SU-DHL-6 (cell line): ENCODE results near the gene MTRF1.
"Not testable (repeated sequence)": the region's sequence is repeated elsewhere in the genome, so short reads cannot be mapped to it uniquely, and the experiment has no call there.

Source experiments
- H2AFZ ChIP-seq: fragments of 200-600 bp; sonication (generic); 2 replicates; pipeline ENCODE4 v1.6.1; 2014; ENCODE audit warnings: low read depth, mild to moderate bottlenecking, moderate library complexity, mixed read lengths, antibody characterized with exemption, low read length; ENCODE audit not compliant: severe bottlenecking
- H3F3A ChIP-seq: fragments of 200-600 bp; shearing (Covaris generic); 2 replicates; pipeline ENCODE4 v1.6.0; 2016; ENCODE audit warnings: antibody characterized with exemption, mild to moderate bottlenecking; ENCODE audit not compliant: insufficient read depth
- H3K27ac ChIP-seq: fragments of 200-600 bp; sonication (generic); 2 replicates; pipeline ENCODE4 v1.5.1; 2016; ENCODE audit warnings: low read depth, mild to moderate bottlenecking, low read length, moderate library complexity, mixed read lengths
- H3K27me3 ChIP-seq: fragments of 200-600 bp; sonication (generic), shearing (Covaris generic); 2 replicates; pipeline ENCODE4 v1.6.0; 2014; ENCODE audit warnings: mild to moderate bottlenecking, low read length
- H3K36me3 ChIP-seq: fragments of 200-600 bp; sonication (generic); 2 replicates; pipeline ENCODE4 v1.6.1; 2014; ENCODE audit warnings: mild to moderate bottlenecking, low read length, mixed read lengths
- H3K4me2 ChIP-seq: fragments of 300-600, 200-600 bp; shearing (Covaris generic), sonication (generic); 2 replicates; pipeline ENCODE4 v1.6.0; 2014; ENCODE audit warnings: low read length, low read depth, mild to moderate bottlenecking; ENCODE audit not compliant: poor library complexity, severe bottlenecking
- H3K4me3 ChIP-seq: fragments of 200-600 bp; sonication (generic); 2 replicates; pipeline ENCODE4 v1.5.1; 2014; ENCODE audit warnings: antibody characterized with exemption, low read length, mild to moderate bottlenecking, mixed read lengths; ENCODE audit not compliant: insufficient read depth, poor library complexity, severe bottlenecking
- H3K79me2 ChIP-seq: fragments of 200-600 bp; sonication (generic); 2 replicates; pipeline ENCODE4 v1.6.1; 2014; ENCODE audit warnings: mild to moderate bottlenecking, low read length, moderate library complexity; ENCODE audit not compliant: insufficient read depth
- H3K9ac ChIP-seq: fragments of 200-600 bp; sonication (generic); 2 replicates; pipeline ENCODE4 v1.7.0; 2014; ENCODE audit warnings: mild to moderate bottlenecking, low read length
- H3K9me2 ChIP-seq: fragments of 200-600 bp; sonication (generic); replicated peaks from 2 replicates; pipeline ENCODE4 v1.6.1; 2014; ENCODE audit warnings: low read length; ENCODE audit not compliant: insufficient read depth
- H3K9me3 ChIP-seq: fragments of 200-600 bp; sonication (generic); 2 replicates; pipeline ENCODE4 v1.6.1; 2014; ENCODE audit warnings: low read length, mixed read lengths; ENCODE audit not compliant: insufficient read depth
- H4K20me1 ChIP-seq: fragments of 200-600 bp; sonication (generic); 2 replicates; pipeline ENCODE4 v1.6.1; 2014; ENCODE audit warnings: low read depth, mild to moderate bottlenecking, antibody characterized with exemption, low read length, moderate library complexity, mixed read lengths
- EZH2phosphoT487 ChIP-seq: fragments of 200-600 bp; sonication (generic), shearing (Covaris generic); conservative IDR thresholded peaks from 2 replicates; pipeline ENCODE4 v1.6.1; 2018; ENCODE audit warnings: mild to moderate bottlenecking, antibody characterized with exemption, low read length, moderate library complexity, mixed read lengths
- TF ChIP-seq, protein P1 (sequence below): fragments of 200-600 bp; sonication (generic); IDR thresholded peaks from one replicate; pipeline ENCODE4 v1.5.1; 2017; ENCODE audit warnings: antibody characterized with exemption, mild to moderate bottlenecking, low read length, moderate library complexity; ENCODE audit not compliant: insufficient read depth, poor library complexity, severe bottlenecking

The MTRF1 gene

DNA sequence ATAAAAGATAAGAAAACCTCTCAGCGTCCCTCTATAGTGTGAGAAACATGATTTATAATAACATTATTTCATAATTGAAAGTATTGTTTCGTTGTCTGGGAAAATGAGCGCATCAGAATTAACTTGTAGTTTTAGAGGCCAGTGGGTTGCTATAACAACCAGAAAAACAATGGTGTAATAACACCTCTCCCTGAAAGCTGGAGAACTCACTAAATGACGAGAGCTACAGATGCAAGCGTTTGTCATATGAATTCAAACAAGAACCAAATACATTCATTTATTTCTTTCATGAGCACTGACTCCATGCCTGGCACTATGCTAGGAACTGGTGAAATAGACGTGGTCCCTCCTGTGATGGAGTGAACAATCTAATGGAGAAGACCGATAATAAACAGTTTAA lies 85.3 kb downstream of the MTRF1 start:
- H3K36me3 ChIP-seq: 0 out of 2 replicates have a peak, but pooled peaks cover 6% of the 10 kb centered on the region
- H4K20me1 ChIP-seq: no peaks in the 10 kb centered on the region
- TF ChIP-seq EZH2phosphoT487: no peak
- TF ChIP-seq, protein P1, sequence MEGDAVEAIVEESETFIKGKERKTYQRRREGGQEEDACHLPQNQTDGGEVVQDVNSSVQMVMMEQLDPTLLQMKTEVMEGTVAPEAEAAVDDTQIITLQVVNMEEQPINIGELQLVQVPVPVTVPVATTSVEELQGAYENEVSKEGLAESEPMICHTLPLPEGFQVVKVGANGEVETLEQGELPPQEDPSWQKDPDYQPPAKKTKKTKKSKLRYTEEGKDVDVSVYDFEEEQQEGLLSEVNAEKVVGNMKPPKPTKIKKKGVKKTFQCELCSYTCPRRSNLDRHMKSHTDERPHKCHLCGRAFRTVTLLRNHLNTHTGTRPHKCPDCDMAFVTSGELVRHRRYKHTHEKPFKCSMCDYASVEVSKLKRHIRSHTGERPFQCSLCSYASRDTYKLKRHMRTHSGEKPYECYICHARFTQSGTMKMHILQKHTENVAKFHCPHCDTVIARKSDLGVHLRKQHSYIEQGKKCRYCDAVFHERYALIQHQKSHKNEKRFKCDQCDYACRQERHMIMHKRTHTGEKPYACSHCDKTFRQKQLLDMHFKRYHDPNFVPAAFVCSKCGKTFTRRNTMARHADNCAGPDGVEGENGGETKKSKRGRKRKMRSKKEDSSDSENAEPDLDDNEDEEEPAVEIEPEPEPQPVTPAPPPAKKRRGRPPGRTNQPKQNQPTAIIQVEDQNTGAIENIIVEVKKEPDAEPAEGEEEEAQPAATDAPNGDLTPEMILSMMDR: no peak
- H3K9me3 ChIP-seq: 0 out of 2 replicates have a peak, but pooled peaks cover 8% of the 10 kb centered on the region
- no peaks in the 10 kb centered on the region for H3K9me2 ChIP-seq
- H3K4me3 ChIP-seq: no peak overlapping the region
- H3K4me2 ChIP-seq: no peak overlapping the region
- H3F3A ChIP-seq: no peaks in the 10 kb centered on the region
- H3K27ac ChIP-seq: no peak overlapping the region
- H2AFZ ChIP-seq: no peak overlapping the region
- H3K9ac ChIP-seq: no peak overlapping the region
- no peaks in the 10 kb centered on the region for H3K27me3 ChIP-seq
- H3K79me2 ChIP-seq: no peaks in the 10 kb centered on the region

DNA sequence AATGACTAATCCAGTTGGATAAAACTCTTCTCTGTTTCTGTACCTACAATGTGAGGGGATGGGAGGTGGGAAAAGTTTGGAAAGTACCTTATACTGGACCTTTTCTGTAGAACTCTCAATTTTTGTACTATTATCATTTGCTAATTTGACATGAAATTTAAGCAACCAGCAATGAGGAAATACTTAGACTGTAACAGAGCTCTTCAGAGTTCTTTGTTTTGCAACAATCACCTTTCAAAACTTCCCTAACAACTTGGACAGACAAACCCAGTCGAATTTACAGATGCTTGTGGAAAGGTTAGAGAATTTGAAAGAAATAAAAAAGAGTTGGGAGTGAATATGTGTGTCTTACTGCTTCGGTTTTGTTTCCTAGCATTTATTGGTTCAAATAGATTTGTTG lies 85.8 kb downstream of the MTRF1 start:
- H3K4me3 ChIP-seq: no peak overlapping the region
- H3K27ac ChIP-seq: no peak overlapping the region
- H3K36me3 ChIP-seq: 0 out of 2 replicates have a peak, but pooled peaks cover 6% of the 10 kb centered on the region
- H2AFZ ChIP-seq: no peak overlapping the region
- no peaks in the 10 kb centered on the region for H3K9me2 ChIP-seq
- H3F3A ChIP-seq: no peaks in the 10 kb centered on the region
- 0 out of 2 replicates have a peak, but pooled peaks cover 8% of the 10 kb centered on the region for H3K9me3 ChIP-seq
- TF ChIP-seq, protein P1: no peak
- TF ChIP-seq EZH2phosphoT487: no peak
- H3K9ac ChIP-seq: no peak overlapping the region
- no peak overlapping the region for H3K4me2 ChIP-seq
- no peaks in the 10 kb centered on the region for H3K27me3 ChIP-seq
- H3K79me2 ChIP-seq: no peaks in the 10 kb centered on the region
- H4K20me1 ChIP-seq: no peaks in the 10 kb centered on the region

DNA sequence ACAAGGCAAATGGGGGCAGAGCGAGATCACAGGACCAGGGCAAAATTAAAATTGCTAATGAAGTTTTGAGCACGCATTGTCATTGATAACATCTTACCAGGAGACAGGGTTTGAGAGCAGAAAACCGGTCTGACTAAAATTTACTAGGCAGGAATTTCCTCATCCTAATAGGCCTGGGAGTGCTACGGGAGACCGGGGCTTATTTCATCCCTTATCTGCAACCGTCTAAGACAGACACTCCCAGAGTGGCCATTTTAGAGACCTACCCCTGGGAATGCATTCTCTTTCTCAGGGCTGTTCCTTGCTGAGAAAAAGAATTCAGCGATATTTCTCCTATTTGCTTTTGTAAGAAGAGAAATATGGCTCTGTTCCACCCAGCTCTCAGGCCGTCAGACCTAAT lies 87.8 kb downstream of the MTRF1 start:
- H3K9ac ChIP-seq, H4K20me1 ChIP-seq, H3K9me2 ChIP-seq, H3K27ac ChIP-seq, H3K9me3 ChIP-seq, H2AFZ ChIP-seq, H3F3A ChIP-seq, H3K4me3 ChIP-seq, H3K27me3 ChIP-seq, H3K79me2 ChIP-seq, H3K36me3 ChIP-seq, H3K4me2 ChIP-seq: not testable (repeated sequence)
